ENCODE measurements around the gene TMTC2.

The TMTC2 gene

GRCh38 chr12:83059107-83059506, 372.4 kb downstream of the TMTC2 start:
- H3K4me3 ChIP-seq (replicated peaks; ENCODE audit: low read depth, low read length) = no peak overlapping the region
- no peak for DNase-seq (ENCODE audit: extremely low read depth, low read depth)
- TF ChIP-seq CTCF (IDR thresholded peaks at IDR 0.05; ENCODE audit: low read depth, low read length, missing control alignments) = no peak

- DNase-seq (ENCODE audit: extremely low read depth, low read depth) = no peak
- no peak for TF ChIP-seq CTCF (IDR thresholded peaks at IDR 0.05; ENCODE audit: low read depth, low read length, missing control alignments)
Measured at GRCh38 chr12:83065562-83065961, 378.9 kb downstream of the TMTC2 start.

GRCh38 chr12:83067981-83068380, 381.3 kb downstream of the TMTC2 start:
- no peak for DNase-seq (ENCODE audit: extremely low read depth, low read depth)
- TF ChIP-seq CTCF (IDR thresholded peaks at IDR 0.05; ENCODE audit: low read depth, low read length, missing control alignments) = no peak
- no peak overlapping the region for H3K4me3 ChIP-seq (replicated peaks; ENCODE audit: low read depth, low read length)

More at GRCh38 chr12:83065562-83065961, 378.9 kb downstream of the TMTC2 start:
- no peak overlapping the region for H3K4me3 ChIP-seq (replicated peaks; ENCODE audit: low read depth, low read length)

- no peak for DNase-seq (ENCODE audit: extremely low read depth, low read depth)
- no peak overlapping the region for H3K4me3 ChIP-seq (replicated peaks; ENCODE audit: low read depth, low read length)
- no peak for TF ChIP-seq CTCF (IDR thresholded peaks at IDR 0.05; ENCODE audit: low read depth, low read length, missing control alignments)
Measured at GRCh38 chr12:83074358-83074894, 387.7 kb downstream of the TMTC2 start.

- no peak for TF ChIP-seq CTCF (IDR thresholded peaks at IDR 0.05; ENCODE audit: low read depth, low read length, missing control alignments)
- no peak for DNase-seq (ENCODE audit: extremely low read depth, low read depth)
Measured at GRCh38 chr12:83075471-83075870, 388.8 kb downstream of the TMTC2 start.

GRCh38 chr12:83077041-83077440, 390.3 kb downstream of the TMTC2 start:
- no peak for TF ChIP-seq CTCF (IDR thresholded peaks at IDR 0.05; ENCODE audit: low read depth, low read length, missing control alignments)
- no peak overlapping the region for H3K4me3 ChIP-seq (replicated peaks; ENCODE audit: low read depth, low read length)
- DNase-seq (ENCODE audit: extremely low read depth, low read depth) = no peak

More at GRCh38 chr12:83075471-83075870, 388.8 kb downstream of the TMTC2 start:
- no peak overlapping the region for H3K4me3 ChIP-seq (replicated peaks; ENCODE audit: low read depth, low read length)

- DNase-seq (ENCODE audit: extremely low read depth, low read depth) = peak; percentile 6
- no peak for TF ChIP-seq CTCF (IDR thresholded peaks at IDR 0.05; ENCODE audit: low read depth, low read length, missing control alignments)
Measured at GRCh38 chr12:83082690-83083276, 396.1 kb downstream of the TMTC2 start.

More at GRCh38 chr12:83082690-83083276, 396.1 kb downstream of the TMTC2 start:
- H3K4me3 ChIP-seq (replicated peaks; ENCODE audit: low read depth, low read length) = no peak overlapping the region

Data from HFF-Myc (cell line).